ELF-1 (cell line): ENCODE measurements around the gene SOAT1.
"Not testable (repeated sequence)": the region's sequence is repeated elsewhere in the genome, so short reads cannot be mapped to it uniquely, and the experiment has no call there.

Experiments
- DNase-seq: peaks from one replicate; pipeline ENCODE4 v3.0.0-alpha.2; 2016; ENCODE audit warnings: low read depth, low spot score

SOAT1 gene

GRCh38 chr1:179353546-179353945 lies 59.9 kb downstream of the SOAT1 start:
- DNase-seq, result peak; percentile 46

- not testable (repeated sequence) for DNase-seq
Observed at GRCh38 chr1:179361631-179362030, 68.0 kb downstream of the SOAT1 start.

GRCh38 chr1:179365342-179366092 lies 71.9 kb downstream of the SOAT1 start, which contains the start of gene AXDND1:
TSS of gene AXDND1 (plus strand) at chr1:179365971. CDS start at chr1:179366510, 539 bp downstream.
- peak; percentile 85 for DNase-seq

- DNase-seq, result no peak
Observed at GRCh38 chr1:179366093-179366800, 72.7 kb downstream of the SOAT1 start.

DNA sequence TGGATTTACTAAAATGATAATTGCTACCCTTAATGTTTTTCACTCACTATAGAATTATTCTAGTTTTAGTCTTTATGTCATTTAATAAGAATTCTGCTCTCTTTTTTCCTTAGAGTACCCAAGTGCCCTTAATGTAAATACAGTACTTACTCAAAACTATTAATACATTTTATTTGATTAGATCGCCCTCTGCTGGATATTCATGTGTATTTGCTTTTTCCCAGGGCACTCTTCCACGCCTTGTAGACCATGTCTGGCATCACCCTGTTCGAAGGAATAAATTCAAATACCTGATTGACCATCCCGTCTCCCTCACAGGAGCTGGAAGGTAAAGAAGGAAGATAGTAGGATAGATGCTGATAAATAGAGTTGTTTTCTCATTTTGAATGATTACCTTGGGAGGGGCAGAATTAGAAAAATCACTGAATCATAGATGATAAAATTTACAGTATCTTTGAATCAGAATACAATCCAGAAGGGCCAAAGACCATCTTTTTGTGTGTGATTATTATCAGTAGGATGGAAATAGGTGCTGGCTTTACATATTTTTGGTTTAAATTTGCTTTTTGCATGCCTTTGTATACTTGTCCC lies 76.2 kb downstream of the SOAT1 start:
- DNase-seq, result peak; percentile 28

- DNase-seq, result no peak
Observed at GRCh38 chr1:179372160-179372559, 78.6 kb downstream of the SOAT1 start.

DNA sequence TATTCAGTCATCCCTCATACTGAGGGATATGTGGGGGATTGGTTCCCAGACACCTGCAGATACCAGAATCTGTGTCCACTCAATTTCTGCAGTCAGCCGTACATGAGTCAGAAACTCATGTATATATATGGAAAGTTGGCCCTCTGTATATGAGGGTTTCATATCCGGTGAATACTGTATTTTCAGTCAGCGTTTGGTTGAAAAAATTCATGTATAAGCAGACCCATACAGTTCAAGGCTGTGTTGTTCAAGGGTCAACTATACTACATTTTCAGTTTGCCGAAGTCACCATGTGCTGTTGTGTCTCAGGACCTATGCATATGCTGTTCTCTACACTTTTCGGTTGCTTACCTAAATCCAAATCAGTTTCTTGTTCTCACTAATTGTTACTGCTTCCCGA lies 82.6 kb downstream of the SOAT1 start:
- DNase-seq, result no peak

DNA sequence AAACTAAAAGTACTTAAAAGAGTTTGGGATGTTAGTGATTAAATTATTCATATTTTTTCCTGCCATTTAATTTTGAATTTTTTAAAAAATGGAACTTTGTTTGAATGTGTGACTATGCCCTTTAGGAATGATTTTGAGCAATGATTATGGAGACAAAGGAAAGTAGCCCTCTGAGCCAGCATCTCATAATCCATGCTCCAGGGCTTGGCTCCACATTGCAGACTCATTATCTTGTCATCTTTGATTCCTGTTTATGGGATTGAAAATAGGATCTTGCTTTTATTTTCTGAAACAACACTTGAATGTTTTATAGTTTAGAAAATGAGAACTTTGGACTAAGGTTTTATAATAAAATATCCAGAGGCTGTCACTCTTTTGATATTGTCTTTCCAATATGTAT lies 86.7 kb downstream of the SOAT1 start:
- no peak for DNase-seq

DNA sequence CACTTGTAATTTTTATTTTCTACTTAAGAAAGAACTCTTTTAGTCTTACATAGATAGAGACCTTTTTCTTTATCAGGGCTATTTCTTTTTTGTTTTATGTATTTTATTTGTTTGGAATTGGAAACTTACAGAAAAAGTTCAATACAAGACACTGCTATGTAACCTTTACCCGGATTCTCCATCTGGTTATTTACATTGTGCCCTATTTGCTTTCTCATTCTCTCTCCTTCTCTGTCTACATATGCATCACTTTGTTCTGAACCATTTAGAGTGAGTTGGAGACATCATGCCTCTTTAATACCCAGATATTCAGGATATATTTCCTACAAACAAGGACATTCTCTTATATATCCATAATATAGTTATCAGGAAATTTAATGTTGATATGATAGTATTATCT lies 90.4 kb downstream of the SOAT1 start:
- DNase-seq, result no peak

DNA sequence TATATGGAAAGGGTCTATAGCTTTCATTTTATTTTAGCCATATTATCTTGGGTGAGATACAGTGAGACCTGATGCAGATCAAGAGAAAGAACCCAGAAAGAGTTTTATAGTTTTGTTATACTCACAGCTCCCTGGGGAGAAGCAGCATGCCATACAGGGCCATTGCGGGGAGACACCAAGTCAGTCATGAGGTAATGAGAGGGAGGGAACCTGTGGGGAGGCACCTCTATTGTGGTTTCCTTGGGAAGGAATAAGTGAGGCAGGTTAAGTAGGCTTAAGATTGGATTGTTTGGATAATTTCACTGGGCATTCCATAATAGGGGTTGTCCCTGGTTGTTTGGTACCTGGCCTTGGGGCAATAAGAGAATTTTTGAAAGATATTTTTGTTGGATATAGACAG lies 91.9 kb downstream of the SOAT1 start:
- DNase-seq, result no peak

DNA sequence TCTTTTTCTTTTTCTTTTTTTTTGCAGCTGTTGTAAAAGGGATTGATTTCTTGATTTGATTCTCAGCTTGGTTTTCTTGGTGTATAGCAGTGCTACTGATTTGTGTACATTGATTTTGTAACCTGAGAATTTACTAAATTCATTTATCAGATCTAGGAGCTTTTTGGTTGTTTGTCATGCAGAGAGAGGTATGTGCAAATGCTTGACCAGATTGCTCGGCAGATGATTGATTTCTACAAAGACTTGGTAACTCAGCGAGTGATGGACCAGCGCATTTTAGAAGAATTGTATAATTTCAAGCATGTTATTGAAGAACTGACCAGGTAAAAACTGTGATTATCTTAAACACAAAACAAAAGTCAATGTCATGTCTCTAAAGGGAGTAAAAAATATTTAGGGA lies 100.1 kb downstream of the SOAT1 start:
- DNase-seq, result no peak

- DNase-seq, result not testable (repeated sequence)
Observed at GRCh38 chr1:179399399-179399798, 105.8 kb downstream of the SOAT1 start.
